Coronary artery (tissue), 2 donors: ENCODE measurements around the gene TUBB4A.
"Not testable (repeated sequence)": the region's sequence is repeated elsewhere in the genome, so short reads cannot be mapped to it uniquely, and the experiment has no call there.

Experiments used
- DNase-seq: peaks from one replicate; pipeline ENCODE4 v3.0.0-alpha.2; 2017; ENCODE audit warnings: low spot score
- H3K27ac ChIP-seq, 2 donors: fragments of 200-600 bp; sonication (generic); one replicate each; pipeline ENCODE4 v1.5.1; 2016 to 2019
- H3K4me3 ChIP-seq: fragments of 200-600 bp; sonication (generic); 2 replicates; pipeline ENCODE4 v1.5.1; 2016; ENCODE audit warnings: mild to moderate bottlenecking, moderate library complexity
- CTCF ChIP-seq: fragments of 200-600 bp; sonication (generic); IDR thresholded peaks from one replicate; pipeline ENCODE4 v1.5.1; 2019; ENCODE audit warnings: antibody characterized with exemption

The TUBB4A gene

DNA sequence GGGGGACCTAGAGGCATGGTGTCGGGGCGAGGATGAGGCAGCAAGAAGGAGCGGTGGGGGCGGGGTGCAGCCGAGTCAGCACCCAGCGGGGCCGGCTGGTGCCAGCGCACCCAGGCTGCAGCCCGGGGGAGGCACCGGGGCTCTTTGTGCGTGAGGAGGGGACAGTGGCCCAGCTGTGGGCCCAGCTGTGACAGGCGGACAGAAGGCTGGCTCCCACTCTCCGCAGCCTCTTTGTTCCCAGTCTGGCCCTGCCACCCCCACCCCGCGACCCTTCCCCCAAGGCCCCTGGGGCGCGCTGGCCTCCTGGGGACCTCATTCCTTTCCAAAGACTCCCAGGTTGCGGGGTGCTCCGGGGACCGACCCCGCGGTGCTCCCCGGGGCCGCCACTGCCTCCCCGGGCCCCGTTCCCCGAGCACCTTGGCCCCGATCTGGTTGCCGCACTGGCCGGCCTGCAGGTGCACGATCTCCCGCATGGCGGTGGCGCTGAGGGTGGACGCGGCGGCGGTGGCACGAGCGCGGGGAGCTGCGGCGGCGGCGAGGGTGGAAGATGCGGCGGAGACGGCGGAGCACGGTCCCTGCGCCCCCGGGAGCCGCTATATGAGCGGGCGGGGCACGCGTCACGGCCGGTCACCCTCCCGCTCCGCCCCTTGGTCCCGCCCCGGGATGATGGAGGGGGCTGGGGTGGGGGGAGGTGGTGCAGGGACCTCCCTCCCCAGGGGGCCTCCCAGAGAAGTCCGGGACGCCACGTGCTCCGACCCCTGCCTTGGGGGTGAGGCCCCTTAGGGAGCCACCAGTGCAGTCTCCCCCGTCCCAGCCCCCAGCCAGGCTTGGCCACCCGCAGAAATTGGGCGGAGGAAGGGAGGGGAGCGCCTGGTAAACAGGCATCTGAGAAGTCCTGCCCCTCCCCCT is at the start of gene TUBB4A:
TUBB4A (minus strand) TSS at position 570 of the 909 bp plus-strand sequence; CDS start at position 473, 97 bp downstream.
- H3K4me3 ChIP-seq: peak within 1 kb of the TSS; percentile 67
- no peak for TF ChIP-seq CTCF
- peak within 1 kb of the TSS in 1 of 2 donors; percentile 11 for H3K27ac ChIP-seq
- no peak for DNase-seq

GRCh38 chr19:6551091-6551490 is 49.0 kb upstream of the TUBB4A start:
- Histone ChIP-seq H3K27ac (no peak overlapping the region), H3K4me3 (no peak overlapping the region)
- TF ChIP-seq CTCF: no peak
- DNase-seq: no peak

DNA sequence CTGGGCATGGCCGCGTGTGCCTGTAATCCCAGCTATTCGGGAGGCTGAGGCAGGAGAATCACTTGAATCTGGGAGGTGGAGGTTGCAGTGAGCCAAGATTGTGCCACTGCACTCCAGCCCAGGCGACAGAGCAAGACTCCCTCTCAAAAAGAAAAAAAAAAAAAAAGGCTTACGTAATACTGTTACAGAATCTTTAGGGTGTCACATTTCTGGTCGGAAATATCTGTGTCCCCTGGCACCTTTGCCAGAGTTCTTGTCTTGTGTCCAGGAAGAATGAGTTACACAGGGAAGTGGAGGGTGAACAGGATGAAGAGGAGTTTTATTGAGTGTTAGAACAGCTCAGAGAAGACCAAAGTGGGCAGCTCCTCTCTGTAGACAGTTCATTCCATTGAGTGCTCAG is 48.6 kb upstream of the TUBB4A start:
- H3K27ac ChIP-seq, DNase-seq: not testable (repeated sequence)

DNA sequence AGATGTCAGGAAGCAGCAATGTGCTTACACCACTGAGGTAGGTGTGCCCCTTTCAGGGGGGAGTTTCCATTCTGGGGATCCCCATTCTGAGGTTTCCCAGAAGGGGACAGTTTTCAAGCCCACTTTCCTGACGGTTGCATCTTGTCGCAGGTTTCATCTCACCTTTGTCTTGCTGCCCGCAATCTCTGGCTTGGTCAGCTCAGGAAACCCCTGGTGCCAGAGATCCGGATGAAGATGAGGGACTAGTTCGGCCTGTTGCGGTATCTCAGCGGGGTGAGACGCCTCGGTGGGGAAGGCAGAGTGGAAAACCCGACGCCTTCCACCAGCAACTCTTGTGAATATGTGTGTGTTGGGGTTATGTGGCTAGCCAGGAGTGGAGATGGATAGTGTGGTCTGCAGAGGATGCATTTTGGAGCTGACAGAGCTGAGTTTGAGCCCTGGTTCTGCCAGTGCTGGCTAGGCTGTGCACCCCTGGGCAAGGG is 41.8 kb upstream of the TUBB4A start:
- DNase-seq: no peak
- no peak overlapping the region for H3K4me3 ChIP-seq
- no peak overlapping the region for H3K27ac ChIP-seq
- no peak for TF ChIP-seq CTCF

More for the DNA sequence above, 48.6 kb upstream of the TUBB4A start:
- not testable (repeated sequence) for H3K4me3 ChIP-seq

DNA sequence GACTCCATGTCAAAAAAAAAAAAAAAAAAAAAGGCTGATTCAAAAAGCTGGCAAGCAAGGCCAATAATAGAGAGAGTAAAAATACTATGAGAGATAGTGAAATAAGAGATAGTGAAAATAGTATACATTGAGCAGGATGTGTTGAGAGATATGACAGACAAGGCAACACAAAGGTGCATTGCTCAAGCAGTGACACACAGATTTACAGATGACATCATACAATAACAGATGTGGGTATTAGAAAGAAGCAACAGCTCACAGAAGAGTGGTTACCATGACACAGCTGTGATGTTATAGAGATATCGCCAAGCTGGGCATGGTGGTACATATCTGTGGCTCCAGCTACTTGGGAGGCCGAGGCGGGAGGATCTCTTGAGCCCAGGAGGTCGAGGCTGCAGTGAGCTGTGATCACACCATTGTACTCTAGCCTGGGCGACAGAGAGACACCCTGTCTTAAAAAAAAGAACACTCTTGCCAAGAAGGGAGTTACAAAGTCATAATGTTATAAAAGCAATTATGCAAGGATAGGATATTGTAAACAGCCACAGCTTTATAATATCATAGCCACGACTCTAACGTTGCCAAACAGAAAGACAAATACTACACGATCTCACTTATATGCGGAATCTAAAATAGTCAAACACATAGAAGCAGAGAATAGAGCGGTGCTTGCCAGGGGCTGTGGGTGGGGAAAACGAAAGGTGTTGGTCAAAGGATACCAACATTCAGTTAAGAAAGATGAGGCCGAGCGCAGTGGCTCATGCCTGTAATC is 39.0 kb upstream of the TUBB4A start:
- Histone ChIP-seq H3K27ac (no peak overlapping the region), H3K4me3 (no peak overlapping the region)
- no peak for TF ChIP-seq CTCF
- no peak for DNase-seq

GRCh38 chr19:6539514-6539913 is 37.4 kb upstream of the TUBB4A start:
- no peak overlapping the region for H3K27ac ChIP-seq
- TF ChIP-seq CTCF: no peak
- no peak overlapping the region for H3K4me3 ChIP-seq
- no peak for DNase-seq

- H3K27ac ChIP-seq: no peak overlapping the region
- no peak for TF ChIP-seq CTCF
- DNase-seq: no peak
- H3K4me3 ChIP-seq: no peak overlapping the region
Measured at GRCh38 chr19:6535558-6536137, 33.5 kb upstream of the TUBB4A start.
